Fibroblast of skin of abdomen (primary cell): Measurements from ENCODE around the gene AP2A1.

Source experiments
- DNase-seq: peaks from one replicate; pipeline ENCODE4 v3.0.0-alpha.2; 2013

Gene AP2A1

GRCh38 chr19:49793561-49793840 lies 26.7 kb downstream of the AP2A1 start:
- DNase-seq = peak; percentile 29

DNA sequence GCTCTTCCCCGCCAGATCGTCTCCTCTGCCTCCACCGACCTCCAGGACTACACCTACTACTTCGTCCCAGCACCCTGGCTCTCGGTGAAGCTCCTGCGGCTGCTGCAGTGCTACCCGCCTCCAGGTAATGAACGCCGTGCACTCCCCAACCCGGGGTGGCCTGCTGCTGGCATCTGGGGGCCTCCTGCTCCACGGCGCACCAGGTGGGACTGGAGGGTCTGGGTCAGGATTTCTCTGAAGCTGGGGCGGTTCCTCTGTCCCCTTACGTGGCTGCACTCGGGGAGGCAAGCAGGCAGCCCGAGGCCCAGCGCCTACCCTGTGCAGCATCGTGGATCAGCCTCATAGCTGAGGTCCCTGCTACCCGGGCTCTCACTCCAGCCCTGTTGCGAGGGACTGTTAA lies 28.8 kb downstream of the AP2A1 start:
- DNase-seq = no peak

DNA sequence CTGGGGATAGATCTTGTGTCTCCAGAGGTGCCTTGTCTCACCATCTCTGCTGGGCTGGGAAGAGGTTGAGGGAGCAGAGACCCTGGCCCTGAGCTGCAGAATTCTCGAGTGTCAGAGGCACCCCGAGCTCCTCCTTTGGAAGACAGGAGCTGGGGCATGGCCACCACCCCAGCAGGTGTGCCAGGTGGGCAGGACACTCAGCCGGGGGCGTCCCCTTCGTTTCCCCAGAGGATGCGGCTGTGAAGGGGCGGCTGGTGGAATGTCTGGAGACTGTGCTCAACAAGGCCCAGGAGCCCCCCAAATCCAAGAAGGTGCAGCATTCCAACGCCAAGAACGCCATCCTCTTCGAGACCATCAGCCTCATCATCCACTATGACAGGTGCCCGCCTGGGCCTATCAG lies 31.8 kb downstream of the AP2A1 start:
- no peak for DNase-seq

GRCh38 chr19:49799271-49799797 lies 32.5 kb downstream of the AP2A1 start:
- no peak for DNase-seq

- no peak for DNase-seq
These were observed 33.1 kb downstream of the AP2A1 start for GRCh38 chr19:49799798-49800376.

- no peak for DNase-seq
These were observed 34.0 kb downstream of the AP2A1 start for GRCh38 chr19:49800771-49801170.

DNA sequence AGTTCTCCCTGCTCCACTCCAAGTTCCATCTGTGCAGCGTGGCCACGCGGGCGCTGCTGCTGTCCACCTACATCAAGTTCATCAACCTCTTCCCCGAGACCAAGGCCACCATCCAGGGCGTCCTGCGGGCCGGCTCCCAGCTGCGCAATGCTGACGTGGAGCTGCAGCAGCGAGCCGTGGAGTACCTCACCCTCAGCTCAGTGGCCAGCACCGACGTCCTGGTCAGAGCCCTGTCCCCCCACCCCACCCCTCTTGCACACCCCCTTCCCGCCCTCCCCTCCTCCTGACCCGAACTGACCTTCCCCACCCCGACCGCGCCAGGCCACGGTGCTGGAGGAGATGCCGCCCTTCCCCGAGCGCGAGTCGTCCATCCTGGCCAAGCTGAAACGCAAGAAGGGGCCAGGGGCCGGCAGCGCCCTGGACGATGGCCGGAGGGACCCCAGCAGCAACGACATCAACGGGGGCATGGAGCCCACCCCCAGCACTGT lies 34.6 kb downstream of the AP2A1 start:
- no peak for DNase-seq

DNA sequence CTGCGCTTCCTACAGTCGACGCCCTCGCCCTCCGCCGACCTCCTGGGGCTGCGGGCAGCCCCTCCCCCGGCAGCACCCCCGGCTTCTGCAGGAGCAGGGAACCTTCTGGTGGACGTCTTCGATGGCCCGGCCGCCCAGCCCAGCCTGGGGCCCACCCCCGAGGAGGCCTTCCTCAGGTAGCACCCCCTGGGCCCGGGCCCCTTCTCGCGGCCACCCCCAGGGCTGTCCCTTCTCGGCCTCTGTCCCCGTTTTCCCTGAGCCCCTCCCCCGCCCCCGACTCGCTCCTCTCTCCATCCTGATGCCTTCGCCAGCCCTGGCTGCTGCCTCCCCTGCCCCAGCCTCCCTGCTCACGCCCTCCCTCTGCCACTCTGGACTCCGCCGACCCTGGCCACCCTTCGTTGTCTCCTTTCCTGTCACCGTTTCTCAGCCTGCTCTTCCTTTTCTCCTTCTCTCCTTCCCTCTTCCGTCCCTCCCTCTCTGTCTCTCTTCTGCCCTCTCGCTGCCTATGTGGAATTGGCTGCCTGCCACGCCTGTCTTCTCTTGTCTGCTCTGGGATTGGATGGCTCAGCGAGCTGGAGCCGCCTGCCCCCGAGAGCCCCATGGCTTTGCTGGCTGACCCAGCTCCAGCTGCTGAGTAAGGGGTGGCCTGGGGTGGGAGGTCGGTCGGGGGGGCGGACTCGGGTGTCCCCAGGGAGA lies 35.3 kb downstream of the AP2A1 start:
- DNase-seq = peak; percentile 92

DNA sequence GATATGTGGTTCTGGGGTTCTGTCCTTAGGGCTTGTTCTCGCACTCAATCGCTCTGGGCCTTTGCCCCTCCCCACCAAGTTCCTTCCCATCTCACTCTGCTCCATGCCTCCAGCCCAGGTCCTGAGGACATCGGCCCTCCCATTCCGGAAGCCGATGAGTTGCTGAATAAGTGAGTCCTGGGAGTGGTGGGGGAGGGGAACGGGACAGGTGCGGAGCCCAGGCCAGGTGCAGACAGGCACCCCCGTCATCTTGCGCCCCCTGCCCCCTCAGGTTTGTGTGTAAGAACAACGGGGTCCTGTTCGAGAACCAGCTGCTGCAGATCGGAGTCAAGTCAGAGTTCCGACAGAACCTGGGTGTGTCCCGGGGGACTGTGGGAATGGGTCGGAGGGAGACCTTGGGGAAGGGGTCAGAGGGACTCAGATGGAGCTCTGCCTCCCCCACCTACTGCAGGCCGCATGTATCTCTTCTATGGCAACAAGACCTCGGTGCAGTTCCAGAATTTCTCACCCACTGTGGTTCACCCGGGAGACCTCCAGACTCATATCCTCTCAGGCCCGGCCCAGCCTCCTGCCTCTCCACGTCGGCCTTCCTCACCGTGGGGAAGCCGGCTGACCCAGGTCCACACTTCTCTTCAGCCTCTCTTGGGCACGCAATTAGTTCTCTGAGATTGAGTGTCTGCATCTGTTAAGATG lies 36.2 kb downstream of the AP2A1 start:
- no peak for DNase-seq

GRCh38 chr19:49803529-49803856 lies 36.7 kb downstream of the AP2A1 start:
- DNase-seq = no peak

GRCh38 chr19:49805822-49806619 lies 39.2 kb downstream of the AP2A1 start:
- DNase-seq = no peak

DNA sequence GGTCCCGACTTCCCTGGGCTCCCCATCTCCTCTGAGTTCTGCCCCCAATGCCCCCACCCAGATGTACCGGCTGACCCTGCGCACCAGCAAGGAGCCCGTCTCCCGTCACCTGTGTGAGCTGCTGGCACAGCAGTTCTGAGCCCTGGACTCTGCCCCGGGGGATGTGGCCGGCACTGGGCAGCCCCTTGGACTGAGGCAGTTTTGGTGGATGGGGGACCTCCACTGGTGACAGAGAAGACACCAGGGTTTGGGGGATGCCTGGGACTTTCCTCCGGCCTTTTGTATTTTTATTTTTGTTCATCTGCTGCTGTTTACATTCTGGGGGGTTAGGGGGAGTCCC lies 39.8 kb downstream of the AP2A1 start:
- DNase-seq = no peak

DNA sequence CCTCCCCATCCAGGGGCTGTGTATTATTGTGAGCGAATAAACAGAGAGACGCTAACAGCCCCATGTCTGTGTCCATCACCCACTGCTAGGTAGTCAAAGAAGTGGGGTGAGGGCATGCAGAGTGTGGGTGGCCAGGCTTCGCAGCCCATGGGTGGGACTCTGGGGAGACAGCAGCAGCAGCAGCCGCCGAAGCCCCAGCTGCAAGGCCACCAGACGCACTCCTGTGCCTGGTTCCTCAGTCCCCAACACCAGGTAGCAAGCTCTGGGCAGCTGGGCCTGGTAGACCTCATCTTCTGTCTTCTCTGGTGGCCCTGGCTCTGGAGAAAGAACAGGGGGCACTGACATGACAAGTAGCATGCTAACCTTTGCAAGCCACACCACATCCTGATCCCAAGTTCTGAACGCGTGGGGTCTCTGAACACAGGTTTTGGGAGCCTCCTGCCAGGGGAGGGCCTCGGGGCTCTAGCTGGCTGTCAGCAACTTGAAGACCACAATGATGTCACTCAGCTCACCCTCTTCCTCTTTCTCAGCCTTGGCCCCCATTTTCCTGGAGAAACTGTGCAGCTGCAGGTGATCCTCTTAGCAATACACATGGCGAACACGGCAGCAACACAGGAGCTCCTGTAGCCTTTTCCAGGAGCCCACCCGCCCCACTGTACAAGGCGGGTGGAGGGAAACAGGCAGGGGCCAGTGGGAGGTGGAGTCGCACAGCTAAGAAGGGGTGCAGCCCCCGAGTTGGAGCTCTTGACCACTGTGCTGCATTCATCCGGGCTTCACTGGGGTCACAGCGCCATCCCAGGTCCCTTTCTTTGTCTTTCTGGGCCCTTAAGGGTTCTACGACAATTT lies 40.5 kb downstream of the AP2A1 start:
- DNase-seq = no peak

- no peak for DNase-seq
These were observed 41.3 kb downstream of the AP2A1 start for GRCh38 chr19:49807904-49808675.

DNA sequence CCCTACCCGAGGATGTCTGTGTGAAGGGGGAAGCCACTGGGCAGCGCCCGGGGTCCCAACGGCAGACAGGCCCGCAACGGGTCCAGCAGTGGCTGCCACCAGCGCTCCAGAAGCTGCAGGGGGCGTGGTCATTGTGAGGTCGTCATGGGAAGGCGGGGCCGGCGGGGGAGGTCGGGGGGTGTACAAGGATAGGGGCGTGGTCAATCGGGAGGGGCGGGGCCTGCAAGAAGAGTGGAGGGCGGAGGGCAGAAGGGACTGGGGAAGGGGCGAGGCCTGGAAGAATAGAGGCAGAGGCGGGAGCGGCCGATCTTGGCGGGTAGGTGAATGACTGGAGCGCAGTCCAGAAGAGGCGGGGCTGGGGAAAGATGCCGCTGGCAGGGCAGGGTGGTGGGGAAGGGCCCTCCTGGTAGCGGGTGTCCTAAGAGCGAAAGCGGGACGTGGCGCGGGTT lies 41.9 kb downstream of the AP2A1 start:
- DNase-seq = peak; percentile 82

DNA sequence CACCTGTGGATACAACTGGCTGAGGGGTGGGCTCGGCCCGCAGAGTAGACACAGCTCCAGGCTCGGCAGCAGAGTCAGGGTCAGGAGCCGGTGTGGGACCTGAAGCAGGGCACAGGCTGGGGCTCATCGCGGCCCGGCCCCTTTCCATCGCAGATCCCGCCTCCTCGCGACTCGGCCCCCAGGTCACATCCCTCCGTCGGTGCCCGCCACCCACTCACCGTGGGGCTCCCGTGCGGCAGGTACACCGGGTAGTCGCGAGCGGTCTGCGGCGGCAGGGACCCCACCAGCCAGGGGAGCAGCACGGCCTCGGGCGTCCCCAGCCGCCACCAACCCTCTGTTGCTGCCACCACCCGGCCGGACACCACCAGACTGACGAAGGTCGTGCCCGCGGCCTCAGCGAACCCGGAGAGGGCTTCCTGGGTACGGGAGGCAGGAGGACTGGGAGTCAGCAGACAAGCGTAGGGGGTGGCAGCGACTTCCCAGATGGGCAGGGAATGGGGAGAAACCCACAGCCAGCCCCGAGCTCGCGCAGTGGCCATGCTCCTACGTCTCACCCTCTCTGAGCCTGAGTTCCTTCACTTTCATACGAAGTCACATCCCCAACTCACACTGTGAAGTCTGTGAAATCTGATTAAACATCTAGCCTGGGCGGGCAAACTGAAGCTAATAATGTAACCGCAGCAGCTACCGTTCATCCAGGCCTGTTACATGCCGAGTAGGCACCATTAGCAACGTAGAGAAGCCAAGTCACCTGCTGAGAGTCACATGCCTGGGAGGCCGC lies 42.5 kb downstream of the AP2A1 start:
- no peak for DNase-seq

- no peak for DNase-seq
These were observed 43.2 kb downstream of the AP2A1 start for GRCh38 chr19:49809941-49810389.

- DNase-seq = no peak
These were observed 44.5 kb downstream of the AP2A1 start for GRCh38 chr19:49811328-49811727.

DNA sequence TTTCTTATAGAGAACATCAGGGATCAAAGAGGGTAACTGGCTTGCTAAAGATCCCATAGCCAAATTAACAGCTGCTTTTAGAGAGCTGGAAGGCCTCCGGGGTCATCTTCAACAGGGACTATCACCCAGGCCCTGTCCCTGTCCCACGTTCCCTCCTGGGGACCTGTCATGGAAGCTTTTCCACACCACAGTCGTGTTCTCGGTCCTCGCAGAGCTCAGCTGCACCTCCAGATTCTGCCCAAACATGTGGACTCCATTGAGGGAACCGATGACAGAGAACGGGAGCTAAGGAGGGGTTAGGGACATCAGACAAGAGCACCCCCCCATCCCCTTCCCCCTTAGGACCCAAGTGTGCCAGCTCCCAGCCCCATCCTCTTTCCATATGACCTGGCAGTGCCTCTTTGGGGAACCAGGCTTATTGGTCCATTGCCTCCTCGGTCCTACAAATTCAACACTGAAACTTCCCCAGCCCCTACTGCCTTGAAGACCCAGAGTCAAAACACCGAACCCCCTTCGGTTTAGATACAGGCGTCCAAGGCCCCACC lies 45.7 kb downstream of the AP2A1 start:
- DNase-seq = no peak
